ENCODE measurements around the gene SEC22B. TPM values are rescaled to one million over a fixed set of nuclear protein-coding genes. Genes with fewer than 3 reads are reported as not detected.
"Not testable (repeated sequence)": the region's sequence is repeated elsewhere in the genome, so short reads cannot be mapped to it uniquely, and the experiment has no call there.

Gene SEC22B
- polyA plus RNA-seq (2011; rRNA removed) (14.7 and 17.7 TPM in 2 replicates), polyA plus RNA-seq (2017; fragmentation: RNase III; extraction: RNeasy Plus Mini Kit Qiagen cat#74134 plus additional on column Dnase treatment) (10.3 to 12.0 TPM (median 11.2 TPM) in 3 replicates), polyA minus RNA-seq (2011; rRNA and poly(A)+ RNA removed) (8.9 and 9.2 TPM in 2 replicates)
- polyA plus RNA-seq (2012; cell fraction: cytosol; rRNA removed), result 3.2 and 3.5 TPM in 2 replicates
- polyA plus RNA-seq (2012; cell fraction: nucleus; rRNA removed), result 2.1 and 3.8 TPM in 2 replicates

GRCh38 chr1:120176092-120176855 is at the start of gene SEC22B:
Gene SEC22B (minus strand): TSS chr1:120176520. CDS start chr1:120176381, 139 bp downstream.
- FAIRE-seq, result no peak
- POLR2A ChIA-PET, result interaction anchor here (0.9 kb wide), 1 partner anchor 464 kb away, joined by 4 read pairs; the partner anchor contains the start of gene PHGDH
- 6% methylated on average over 21 of the region's 39 CpGs for WGBS (ENCODE audit: missing lambda C conversion rate)
- CTCF ChIA-PET, result interaction anchor here (1.4 kb wide), 1 partner anchor 289 kb away, joined by 3 read pairs; no protein-coding TSS in a partner anchor
- peak within 1 kb of the TSS; percentile 87 for H3K4me2 ChIP-seq
- DNase-seq (ENCODE audit: low read depth in 1 of 2, low spot score in 1 of 2), result peak; percentile 60 to 91
- H3K27ac ChIP-seq, result peak within 1 kb of the TSS; percentile 82 to 91
- H3K4me1 ChIP-seq, result no peaks in the 10 kb centered on the region
- H3K4me3 ChIP-seq, result peak within 1 kb of the TSS; percentile 84
- peak; percentile 96 to 99 for ATAC-seq
- H3K9me3 ChIP-seq, result no peaks in the 10 kb centered on the region
- TF ChIP-seq E2F6 (IDR thresholded peaks at IDR 0.05; ENCODE audit: borderline replicate concordance, low read depth), result peak; percentile 48; the same call in 1 of the 2 replicates
- peak; percentile 78 for TF ChIP-seq PHF8 (IDR thresholded peaks at IDR 0.05; ENCODE audit: borderline replicate concordance, low read depth)
- TF ChIP-seq POLR2A (IDR thresholded peaks at IDR 0.05; ENCODE audit: low read length), result peak; percentile 76
- TF ChIP-seq BCL3 (IDR thresholded peaks at IDR 0.05), result 0 out of 3 replicates have a peak, but pooled peaks have one; percentile 48
- peak in 1 of 2 experiments; percentile 40; a peak in 1 of 4 replicates for TF ChIP-seq CEBPB (IDR thresholded peaks at IDR 0.05)
- no peak for TF ChIP-seq RARB (CRISPR knock-in tag; IDR thresholded peaks at IDR 0.05)
- TF ChIP-seq KDM5A (IDR thresholded peaks at IDR 0.05), result peak; percentile 50; the same call in 1 of the 2 replicates
- TF ChIP-seq, protein P1, sequence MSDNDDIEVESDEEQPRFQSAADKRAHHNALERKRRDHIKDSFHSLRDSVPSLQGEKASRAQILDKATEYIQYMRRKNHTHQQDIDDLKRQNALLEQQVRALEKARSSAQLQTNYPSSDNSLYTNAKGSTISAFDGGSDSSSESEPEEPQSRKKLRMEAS (IDR thresholded peaks at IDR 0.05), result peak; percentile 75
- no peak for TF ChIP-seq MYC (IDR thresholded peaks at IDR 0.05; ENCODE audit: borderline replicate concordance, low read length)
- TF ChIP-seq JUN (IDR thresholded peaks at IDR 0.05), result peak in 1 of 2 experiments; percentile 76; a peak in 2 of 5 replicates
- TF ChIP-seq EHF (CRISPR knock-in tag; IDR thresholded peaks at IDR 0.05), result no peak
- TF ChIP-seq, protein P2, sequence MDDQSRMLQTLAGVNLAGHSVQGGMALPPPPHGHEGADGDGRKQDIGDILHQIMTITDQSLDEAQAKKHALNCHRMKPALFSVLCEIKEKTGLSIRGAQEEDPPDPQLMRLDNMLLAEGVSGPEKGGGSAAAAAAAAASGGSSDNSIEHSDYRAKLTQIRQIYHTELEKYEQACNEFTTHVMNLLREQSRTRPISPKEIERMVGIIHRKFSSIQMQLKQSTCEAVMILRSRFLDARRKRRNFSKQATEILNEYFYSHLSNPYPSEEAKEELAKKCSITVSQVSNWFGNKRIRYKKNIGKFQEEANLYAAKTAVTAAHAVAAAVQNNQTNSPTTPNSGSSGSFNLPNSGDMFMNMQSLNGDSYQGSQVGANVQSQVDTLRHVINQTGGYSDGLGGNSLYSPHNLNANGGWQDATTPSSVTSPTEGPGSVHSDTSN (IDR thresholded peaks at IDR 0.05), result 0 out of 2 replicates have a peak, but pooled peaks have one; percentile 33

DNA sequence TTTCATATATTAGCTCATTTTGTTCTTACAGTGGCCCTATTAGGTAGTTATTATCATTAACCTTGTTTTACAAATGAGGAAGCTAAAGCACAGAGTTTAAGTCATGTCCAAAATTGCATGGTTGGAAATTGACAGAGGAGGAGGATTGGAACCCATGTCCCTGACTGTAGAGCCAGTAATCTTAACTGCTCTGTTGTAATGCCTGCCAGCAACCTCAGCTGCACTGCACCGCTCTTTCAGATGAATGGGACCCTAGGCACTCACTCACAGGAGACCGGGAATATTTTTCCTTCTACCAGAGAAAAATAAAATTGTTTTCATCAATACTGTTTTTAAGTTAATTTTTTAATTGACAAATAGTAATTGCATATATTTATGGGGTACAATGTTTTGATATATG is 41.6 kb upstream of the SEC22B start:
- H3K9me3 ChIP-seq; FAIRE-seq; ATAC-seq; H3K4me2 ChIP-seq; H3K4me1 ChIP-seq; H3K27ac ChIP-seq; CTCF ChIA-PET; DNase-seq (ENCODE audit: low read depth in 1 of 2, low spot score in 1 of 2); H3K4me3 ChIP-seq; POLR2A ChIA-PET: not testable (repeated sequence)
- 48% methylated on average over 2 of the region's 2 CpGs for WGBS (ENCODE audit: missing lambda C conversion rate)

- H3K27ac ChIP-seq; DNase-seq (ENCODE audit: low read depth in 1 of 2, low spot score in 1 of 2); H3K4me3 ChIP-seq; H3K4me2 ChIP-seq; POLR2A ChIA-PET; H3K9me3 ChIP-seq; ATAC-seq; FAIRE-seq; H3K4me1 ChIP-seq; CTCF ChIA-PET: not testable (repeated sequence)
- WGBS (ENCODE audit: missing lambda C conversion rate), result 2% methylated on average over 2 of the region's 3 CpGs
These were observed 41.0 kb upstream of the SEC22B start for GRCh38 chr1:120217175-120217929.

DNA sequence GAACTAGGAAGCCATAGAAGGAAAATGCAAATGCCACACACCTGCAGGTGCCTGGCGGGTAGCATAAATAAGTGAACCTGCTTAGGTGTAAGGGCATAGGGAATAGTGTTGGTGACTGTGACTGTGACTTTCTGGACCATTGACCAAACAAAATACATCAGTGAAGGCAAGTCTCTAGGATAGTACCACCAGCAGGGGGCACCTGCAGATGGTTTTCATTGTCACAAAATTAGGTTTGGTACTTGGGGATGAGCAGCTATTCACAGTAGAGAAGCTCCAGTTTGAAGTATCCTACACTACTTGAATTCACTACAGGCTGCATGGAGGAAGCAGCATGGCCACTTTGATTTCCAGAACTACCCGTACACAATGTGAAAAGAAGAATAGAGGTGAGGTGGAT is 37.3 kb upstream of the SEC22B start:
- H3K4me1 ChIP-seq; H3K9me3 ChIP-seq; FAIRE-seq; CTCF ChIA-PET; POLR2A ChIA-PET; H3K4me3 ChIP-seq; H3K27ac ChIP-seq; DNase-seq (ENCODE audit: low read depth in 1 of 2, low spot score in 1 of 2); H3K4me2 ChIP-seq: not testable (repeated sequence)
- WGBS (ENCODE audit: missing lambda C conversion rate), result no CpG with 5 or more reads among the region's 2 CpGs
- peak; percentile 80 to 87; a peak in 5 of 6 replicates for ATAC-seq

DNA sequence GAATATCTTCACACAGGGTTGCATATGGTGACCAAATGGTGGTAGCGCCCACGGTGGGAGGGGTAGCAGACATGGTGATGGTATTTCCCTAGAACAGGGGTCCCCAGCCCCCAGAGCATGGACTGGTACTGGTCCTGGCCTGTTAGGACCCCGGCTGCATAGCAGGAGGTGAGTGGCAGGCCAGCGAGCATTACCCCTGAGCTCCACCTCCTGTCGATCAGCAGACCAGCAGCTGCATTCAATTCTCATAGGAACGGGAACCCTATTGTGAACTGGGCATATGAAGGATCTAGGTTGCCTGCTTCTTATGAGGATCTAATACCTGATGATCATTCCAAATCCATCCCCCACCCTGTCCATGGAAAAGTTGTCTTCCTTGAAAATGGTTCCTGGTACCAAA is 34.4 kb upstream of the SEC22B start:
- ATAC-seq; H3K4me3 ChIP-seq; H3K9me3 ChIP-seq; H3K27ac ChIP-seq; DNase-seq (ENCODE audit: low read depth in 1 of 2, low spot score in 1 of 2); POLR2A ChIA-PET; FAIRE-seq; H3K4me1 ChIP-seq; CTCF ChIA-PET; H3K4me2 ChIP-seq: not testable (repeated sequence)
- WGBS (ENCODE audit: missing lambda C conversion rate), result no CpG with 5 or more reads among the region's 6 CpGs

GRCh38 chr1:120196863-120197775 is 20.8 kb upstream of the SEC22B start:
- H3K4me2 ChIP-seq, CTCF ChIA-PET: not testable (repeated sequence)

More at GRCh38 chr1:120196863-120197775, 20.8 kb upstream of the SEC22B start:
- DNase-seq (ENCODE audit: low read depth in 1 of 2, low spot score in 1 of 2); H3K4me1 ChIP-seq; H3K9me3 ChIP-seq; POLR2A ChIA-PET; FAIRE-seq; H3K27ac ChIP-seq; H3K4me3 ChIP-seq: not testable (repeated sequence)
- peak in 1 of 2 experiments; percentile 74; a peak in 3 of 6 replicates for ATAC-seq
- 71% methylated on average over 27 of the region's 55 CpGs for WGBS (ENCODE audit: missing lambda C conversion rate)

Measured in A549 (cell line).